ENCODE measurements around the gene BCL2L15.
"Not testable (repeated sequence)": the region's sequence is repeated elsewhere in the genome, so short reads cannot be mapped to it uniquely, and the experiment has no call there.

Gene BCL2L15

DNA sequence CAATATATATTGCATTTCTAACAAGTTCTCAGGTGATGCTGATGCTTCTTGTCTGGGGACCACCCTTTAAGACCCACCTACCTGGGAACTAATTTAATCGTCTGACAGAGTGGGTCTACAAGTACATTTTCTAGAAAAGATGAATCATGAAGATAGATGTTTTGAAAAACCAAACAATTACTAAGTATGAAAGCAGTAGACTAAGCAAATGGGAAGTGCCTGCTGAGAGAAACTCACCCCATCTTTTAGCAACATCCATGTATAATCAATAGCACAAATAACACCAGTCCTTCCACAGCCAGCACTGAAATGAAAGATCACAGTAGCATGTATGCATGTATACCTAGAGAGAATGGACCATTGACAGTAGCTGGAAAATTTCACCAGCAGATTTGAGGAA, 33.1 kb downstream of the BCL2L15 start:
- Histone ChIP-seq H3K36me3 (replicated peaks; ENCODE audit: insufficient read depth, low read length) (no peaks in the 10 kb centered on the region), H3K9ac (ENCODE audit: low read length) (no peak overlapping the region), H3K9me3 (replicated peaks; ENCODE audit: insufficient read depth, low read length) (no peaks in the 10 kb centered on the region), H3F3A (ENCODE audit: insufficient read depth, low read length) (peaks cover 4% of the 10 kb centered on the region), H3K27ac (ENCODE audit: low read length) (no peak overlapping the region), H2AFZ (ENCODE audit: low read length) (no peak overlapping the region), H3K27me3 (replicated peaks; ENCODE audit: insufficient read depth, low read length) (no peaks in the 10 kb centered on the region), H3K4me1 (ENCODE audit: low read length) (peaks cover 6% of the 10 kb centered on the region), H3K4me3 (ENCODE audit: low read length) (no peak overlapping the region), H3K4me2 (ENCODE audit: low read depth, low read length) (no peak overlapping the region), H4K20me1 (ENCODE audit: insufficient read depth, low read length) (no peaks in the 10 kb centered on the region), H3K9me2 (replicated peaks; ENCODE audit: insufficient read depth, low read length) (no peaks in the 10 kb centered on the region), H3K79me2 (ENCODE audit: low read length) (no peaks in the 10 kb centered on the region)
- no peak for TF ChIP-seq EZH2 (optimal IDR thresholded peaks at IDR 0.05; ENCODE audit: low read depth, low read length)
- no peak for DNase-seq

DNA sequence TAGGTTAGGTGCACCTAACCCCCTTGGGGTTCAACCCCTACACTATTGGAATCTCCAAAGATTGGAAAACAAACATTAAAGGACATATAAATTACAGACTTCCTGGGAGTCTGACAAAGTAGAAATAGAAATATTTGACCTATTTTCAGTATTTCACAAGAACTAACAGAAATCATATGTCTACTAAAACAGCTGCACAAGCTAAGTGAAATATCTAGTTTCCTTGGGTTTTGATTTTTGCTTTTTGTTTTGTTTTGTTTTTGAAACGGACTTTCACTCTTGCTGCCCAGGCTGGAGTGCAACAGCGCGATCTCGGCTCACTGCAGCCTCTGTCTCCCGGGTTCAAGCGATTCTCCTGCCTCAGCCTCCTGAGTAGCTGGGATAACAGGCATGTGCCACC, 34.7 kb downstream of the BCL2L15 start:
- not testable (repeated sequence) for H3K4me3 ChIP-seq (ENCODE audit: low read length); H3K27ac ChIP-seq (ENCODE audit: low read length); H3K9me2 ChIP-seq (replicated peaks; ENCODE audit: insufficient read depth, low read length); H3K36me3 ChIP-seq (replicated peaks; ENCODE audit: insufficient read depth, low read length); DNase-seq; H3F3A ChIP-seq (ENCODE audit: insufficient read depth, low read length); H3K9ac ChIP-seq (ENCODE audit: low read length); H3K9me3 ChIP-seq (replicated peaks; ENCODE audit: insufficient read depth, low read length); H3K4me1 ChIP-seq (ENCODE audit: low read length); H3K79me2 ChIP-seq (ENCODE audit: low read length); H2AFZ ChIP-seq (ENCODE audit: low read length); H3K4me2 ChIP-seq (ENCODE audit: low read depth, low read length); H4K20me1 ChIP-seq (ENCODE audit: insufficient read depth, low read length); H3K27me3 ChIP-seq (replicated peaks; ENCODE audit: insufficient read depth, low read length)

DNA sequence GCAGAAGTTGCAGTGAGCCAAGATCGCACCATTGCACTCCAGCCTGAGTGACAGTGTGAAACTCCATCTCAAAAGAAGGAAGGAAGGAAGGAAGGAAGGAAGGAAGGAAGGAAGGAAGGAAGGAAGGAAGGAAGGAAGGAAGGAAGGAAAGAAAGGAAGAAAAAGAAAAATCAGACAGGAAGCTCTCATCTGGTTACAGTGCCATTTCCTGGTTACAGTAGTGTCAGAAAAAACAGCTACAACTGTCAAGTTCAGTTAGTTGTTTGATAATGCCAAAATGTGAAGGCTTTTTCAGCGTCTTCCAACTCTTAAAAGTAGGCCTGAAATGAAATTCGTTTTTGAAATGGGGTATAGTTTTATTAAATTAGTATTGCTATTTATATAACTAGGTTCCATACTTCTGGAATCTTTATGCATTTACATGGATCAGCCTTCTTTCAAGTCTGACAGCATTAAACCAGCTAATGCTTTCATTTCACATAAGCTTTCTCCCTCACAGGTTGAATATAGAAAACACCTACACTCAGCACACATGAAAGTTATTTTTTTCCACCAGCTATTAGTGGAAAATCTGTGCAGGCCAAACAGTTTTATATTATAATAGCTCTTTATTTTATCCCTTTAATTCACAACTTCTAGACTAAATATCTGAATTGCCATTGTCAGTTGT, 37.1 kb downstream of the BCL2L15 start:
- no peaks in the 10 kb centered on the region for H3K9me3 ChIP-seq (replicated peaks; ENCODE audit: insufficient read depth, low read length)
- no peak overlapping the region for H3K27ac ChIP-seq (ENCODE audit: low read length)
- no peak overlapping the region for H3K4me2 ChIP-seq (ENCODE audit: low read depth, low read length)
- TF ChIP-seq EZH2phosphoT487 (IDR thresholded peaks at IDR 0.05; ENCODE audit: low read length) (no peak), EZH2 (optimal IDR thresholded peaks at IDR 0.05; ENCODE audit: low read depth, low read length) (no peak)
- no peaks in the 10 kb centered on the region for H3K79me2 ChIP-seq (ENCODE audit: low read length)
- H3K9me2 ChIP-seq (replicated peaks; ENCODE audit: insufficient read depth, low read length): no peaks in the 10 kb centered on the region
- H3K9ac ChIP-seq (ENCODE audit: low read length): no peak overlapping the region
- no peak for DNase-seq
- H3F3A ChIP-seq (ENCODE audit: insufficient read depth, low read length): no peaks in the 10 kb centered on the region
- H3K4me3 ChIP-seq (ENCODE audit: low read length): no peak overlapping the region
- no peaks in the 10 kb centered on the region for H3K36me3 ChIP-seq (replicated peaks; ENCODE audit: insufficient read depth, low read length)
- no peak overlapping the region for H2AFZ ChIP-seq (ENCODE audit: low read length)
- no peaks in the 10 kb centered on the region for H4K20me1 ChIP-seq (ENCODE audit: insufficient read depth, low read length)
- no peaks in the 10 kb centered on the region for H3K4me1 ChIP-seq (ENCODE audit: low read length)
- H3K27me3 ChIP-seq (replicated peaks; ENCODE audit: insufficient read depth, low read length): no peaks in the 10 kb centered on the region

DNA sequence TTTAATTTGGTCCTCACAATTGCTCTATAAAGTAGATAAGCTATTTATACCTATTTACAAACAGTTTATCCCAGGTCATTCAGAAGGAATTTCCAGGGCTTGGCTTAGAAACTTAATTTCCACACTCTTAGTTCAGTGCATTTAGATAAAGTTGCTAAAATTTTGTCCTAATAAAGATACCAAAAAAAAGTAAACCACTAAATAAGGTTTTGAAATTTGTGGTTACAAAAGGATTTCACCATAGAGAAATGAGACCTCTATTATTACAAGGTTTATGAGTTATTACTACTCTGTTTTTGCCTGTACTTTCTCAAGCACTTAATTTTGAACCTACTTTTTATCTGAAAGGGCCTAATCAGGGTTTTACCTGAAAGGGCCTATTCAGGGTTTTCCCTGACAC, 38.3 kb downstream of the BCL2L15 start:
- H3K36me3 ChIP-seq (replicated peaks; ENCODE audit: insufficient read depth, low read length): no peaks in the 10 kb centered on the region
- no peak overlapping the region for H3K9ac ChIP-seq (ENCODE audit: low read length)
- no peaks in the 10 kb centered on the region for H3F3A ChIP-seq (ENCODE audit: insufficient read depth, low read length)
- TF ChIP-seq EZH2 (optimal IDR thresholded peaks at IDR 0.05; ENCODE audit: low read depth, low read length) (no peak), EZH2phosphoT487 (IDR thresholded peaks at IDR 0.05; ENCODE audit: low read length) (no peak)
- TF ChIP-seq, protein P1, sequence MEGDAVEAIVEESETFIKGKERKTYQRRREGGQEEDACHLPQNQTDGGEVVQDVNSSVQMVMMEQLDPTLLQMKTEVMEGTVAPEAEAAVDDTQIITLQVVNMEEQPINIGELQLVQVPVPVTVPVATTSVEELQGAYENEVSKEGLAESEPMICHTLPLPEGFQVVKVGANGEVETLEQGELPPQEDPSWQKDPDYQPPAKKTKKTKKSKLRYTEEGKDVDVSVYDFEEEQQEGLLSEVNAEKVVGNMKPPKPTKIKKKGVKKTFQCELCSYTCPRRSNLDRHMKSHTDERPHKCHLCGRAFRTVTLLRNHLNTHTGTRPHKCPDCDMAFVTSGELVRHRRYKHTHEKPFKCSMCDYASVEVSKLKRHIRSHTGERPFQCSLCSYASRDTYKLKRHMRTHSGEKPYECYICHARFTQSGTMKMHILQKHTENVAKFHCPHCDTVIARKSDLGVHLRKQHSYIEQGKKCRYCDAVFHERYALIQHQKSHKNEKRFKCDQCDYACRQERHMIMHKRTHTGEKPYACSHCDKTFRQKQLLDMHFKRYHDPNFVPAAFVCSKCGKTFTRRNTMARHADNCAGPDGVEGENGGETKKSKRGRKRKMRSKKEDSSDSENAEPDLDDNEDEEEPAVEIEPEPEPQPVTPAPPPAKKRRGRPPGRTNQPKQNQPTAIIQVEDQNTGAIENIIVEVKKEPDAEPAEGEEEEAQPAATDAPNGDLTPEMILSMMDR (IDR thresholded peaks at IDR 0.05; ENCODE audit: low read length): no peak
- no peaks in the 10 kb centered on the region for H4K20me1 ChIP-seq (ENCODE audit: insufficient read depth, low read length)
- no peak overlapping the region for H3K4me3 ChIP-seq (ENCODE audit: low read length)
- H3K9me2 ChIP-seq (replicated peaks; ENCODE audit: insufficient read depth, low read length): no peaks in the 10 kb centered on the region
- no peak overlapping the region for H2AFZ ChIP-seq (ENCODE audit: low read length)
- H3K9me3 ChIP-seq (replicated peaks; ENCODE audit: insufficient read depth, low read length): no peaks in the 10 kb centered on the region
- H3K27ac ChIP-seq (ENCODE audit: low read length): no peak overlapping the region
- no peaks in the 10 kb centered on the region for H3K79me2 ChIP-seq (ENCODE audit: low read length)
- no peaks in the 10 kb centered on the region for H3K4me1 ChIP-seq (ENCODE audit: low read length)
- H3K27me3 ChIP-seq (replicated peaks; ENCODE audit: insufficient read depth, low read length): no peaks in the 10 kb centered on the region
- no peak overlapping the region for H3K4me2 ChIP-seq (ENCODE audit: low read depth, low read length)
- DNase-seq: no peak

Measured in MM.1S (cell line).